Breast epithelium (tissue), 3 donors: Measurements from ENCODE around the gene BAZ2B.

Experiments
- CTCF ChIP-seq, 3 donors: fragments of 450-650 bp; IDR thresholded peaks; one replicate each; pipeline ENCODE4 v1.5.1; 2016 to 2017; ENCODE audit warnings: antibody characterized with exemption in 3 of 3, mild to moderate bottlenecking in 3 of 3, moderate library complexity in 3 of 3
- POLR2A ChIP-seq: fragments of 450-650 bp; IDR thresholded peaks from one replicate; pipeline ENCODE4 v1.6.1; 2016; ENCODE audit warnings: antibody characterized with exemption, mild to moderate bottlenecking, moderate library complexity
- POLR2AphosphoS5 ChIP-seq, 3 donors: sonication (generic); formaldehyde crosslinking; IDR thresholded peaks; one replicate each; pipeline ENCODE4 v1.6.1; 2017; ENCODE audit warnings: antibody characterized with exemption in 3 of 3

GRCh38 chr2:159506202-159506601 is 110.1 kb downstream of the BAZ2B start:
- TF ChIP-seq POLR2A (no peak), CTCF (IDR thresholded peaks at IDR 0.05) (no peak), POLR2AphosphoS5 (IDR thresholded peaks at IDR 0.05) (no peak)
